CD4-positive, alpha-beta T cell (primary cell): ENCODE measurements around the gene ST6GAL1. TPM values are rescaled to one million over a fixed set of nuclear protein-coding genes. Genes with fewer than 3 reads are reported as not detected.

Source experiments
- ATAC-seq: fragments of 200-7000 bp; cut with Tn5 transposase; one replicate; pipeline ENCODE4 v1.10.0; 2022; ENCODE audit warnings: mild to moderate bottlenecking; ENCODE audit not compliant: poor library complexity
- CTCF ChIA-PET: fragments of 350-600 bp; sonication (Branson Sonifier 250); formaldehyde crosslinking; loops from one replicate; lab custom pipeline; 2021; ENCODE audit warnings: antibody characterized with exemption, inconsistent platforms; lab: Charles Lee
- POLR2A ChIA-PET: fragments of 350-600 bp; sonication (Branson Sonifier 250); formaldehyde crosslinking; loops from one replicate; lab custom pipeline; 2021; ENCODE audit warnings: antibody characterized with exemption, inconsistent platforms; lab: Charles Lee
- DNase-seq, 14 experiments: peaks; one replicate each; pipeline ENCODE4 v3.0.0-alpha.2; 2013 to 2020; ENCODE audit warnings: mixed read lengths in 2 of 14
- H3K27ac ChIP-seq, 2 donors: one replicate each; pipeline versions ENCODE4 v1.5.1 to v1.7.0; 2013; ENCODE audit warnings: low read length in 2 of 2, low read depth in 1 of 2, mild to moderate bottlenecking in 1 of 2
- H3K27me3 ChIP-seq, 2 experiments: 1 replicate in 1 of 2; 2 replicates in 1 of 2; pipeline versions ENCODE4 v1.6.1 to v1.7.0; 2013; ENCODE audit warnings: low read length in 2 of 2, control low read depth in 1 of 2, mild to moderate bottlenecking in 1 of 2, moderate library complexity in 1 of 2; ENCODE audit not compliant: insufficient read depth in 2 of 2, control insufficient read depth in 1 of 2
- H3K36me3 ChIP-seq: one replicate; pipeline ENCODE4 v1.6.1; 2013; ENCODE audit warnings: low read length, control low read depth; ENCODE audit not compliant: insufficient read depth
- H3K4me1 ChIP-seq: one replicate; pipeline ENCODE4 v1.6.1; 2013; ENCODE audit warnings: low read length, control low read depth; ENCODE audit not compliant: insufficient read depth
- H3K4me3 ChIP-seq: one replicate; pipeline ENCODE4 v1.5.1; 2013; ENCODE audit warnings: mild to moderate bottlenecking, low read length, moderate library complexity
- H3K9me3 ChIP-seq, 2 experiments: 1 replicate in 1 of 2; 2 replicates in 1 of 2; pipeline versions ENCODE4 v1.6.1 to v1.7.0; 2013; ENCODE audit warnings: low read length in 2 of 2, mild to moderate bottlenecking in 2 of 2, control low read depth in 1 of 2, moderate library complexity in 1 of 2; ENCODE audit not compliant: control insufficient read depth in 1 of 2, insufficient read depth in 1 of 2
- H3K27ac Mint-ChIP-seq: one replicate; pipeline ENCODE4 v1.8.0; 2020; ENCODE audit warnings: mixed read lengths
- H3K27me3 Mint-ChIP-seq: one replicate; pipeline ENCODE4 v1.8.0; 2021; ENCODE audit warnings: mixed read lengths
- H3K36me3 Mint-ChIP-seq: one replicate; pipeline ENCODE4 v1.8.0; 2021; ENCODE audit warnings: low read depth, mixed read lengths
- H3K4me1 Mint-ChIP-seq: one replicate; pipeline ENCODE4 v1.8.0; 2021; ENCODE audit warnings: low read depth, mixed read lengths
- H3K4me3 Mint-ChIP-seq: one replicate; pipeline ENCODE4 v1.8.0; 2020; ENCODE audit warnings: mild to moderate bottlenecking, mixed read lengths
- H3K9me3 Mint-ChIP-seq: one replicate; pipeline ENCODE4 v1.8.0; 2020; ENCODE audit warnings: mixed read lengths
- CTCF ChIP-seq: fragments of 200-600 bp; IDR thresholded peaks from one replicate; pipeline ENCODE4 v1.8.0; 2022; ENCODE audit warnings: antibody characterized with exemption, mild to moderate bottlenecking
- intact Hi-C, 2 experiments: fragments of 100-400 bp; cut with DNase I in 1 of 2; cut with micrococcal nuclease in 1 of 2; formaldehyde crosslinking; loops; one replicate each; pipeline versions ENCODE4 v1.15.1 to v1.9.0; 2023 to 2025; cut with DNase I, micrococcal nuclease
- total RNA-seq, 174 experiments: library from RNA in 2 of 174; stranded (reverse) in 2 of 174; gene quantifications; one replicate each; pipeline ENCODE4 v1.2.3 and lab custom pipeline; 2021 to 2026

The ST6GAL1 gene
- total RNA-seq, 2 experiments from 2014 or later = 27.6 to 29.1 TPM

- intact Hi-C loops = no loop called here
- peaks cover 68% of the 10 kb centered on the region for H3K36me3 Mint-ChIP-seq
These were observed 58.5 kb downstream of the ST6GAL1 start for GRCh38 chr3:186988806-186989205.

GRCh38 chr3:186989429-186989828, 59.1 kb downstream of the ST6GAL1 start:
- no peak for TF ChIP-seq CTCF
- Mint-ChIP-seq H3K4me1 (peaks cover 49% of the 10 kb centered on the region), H3K27ac (peak overlapping the region; percentile 54), H3K36me3 (peaks cover 63% of the 10 kb centered on the region), H3K9me3 (no peaks in the 10 kb centered on the region), H3K4me3 (no peak overlapping the region), H3K27me3 (no peaks in the 10 kb centered on the region)
- Histone ChIP-seq H3K4me1 (peaks cover 12% of the 10 kb centered on the region), H3K36me3 (peaks cover 65% of the 10 kb centered on the region), H3K27ac (no peak overlapping the region), H3K9me3 (no peaks in the 10 kb centered on the region), H3K4me3 (no peak overlapping the region), H3K27me3 (no peaks in the 10 kb centered on the region)
- DNase-seq (no peak), ATAC-seq (no peak)
- POLR2A ChIA-PET = interaction anchor here (0.6 to 1.2 kb wide), 3 partner anchors 10 to 58 kb away, joined by 3 read pairs; no protein-coding TSS in a partner anchor
- intact Hi-C loops = no loop called here
- CTCF ChIA-PET = interaction anchor here (0.6 to 1.3 kb wide), 3 partner anchors 38 to 350 kb away, joined by 3 to 4 read pairs (median 3); no protein-coding TSS in a partner anchor

More at GRCh38 chr3:186988806-186989205, 58.5 kb downstream of the ST6GAL1 start:
- Histone ChIP-seq H3K4me3 (no peak overlapping the region), H3K4me1 (peaks cover 12% of the 10 kb centered on the region), H3K27me3 (no peaks in the 10 kb centered on the region), H3K27ac (no peak overlapping the region), H3K36me3 (peaks cover 59% of the 10 kb centered on the region), H3K9me3 (no peaks in the 10 kb centered on the region)
- CTCF ChIA-PET = interaction anchor here (1.2 to 1.3 kb wide), 2 partner anchors 39 to 124 kb away, joined by 3 to 4 read pairs; no protein-coding TSS in a partner anchor
- Mint-ChIP-seq H3K4me3 (no peak overlapping the region), H3K4me1 (peaks cover 49% of the 10 kb centered on the region), H3K27me3 (no peaks in the 10 kb centered on the region), H3K9me3 (no peaks in the 10 kb centered on the region), H3K27ac (peak overlapping the region; percentile 54)
- DNase-seq (no peak), ATAC-seq (no peak)
- POLR2A ChIA-PET = interaction anchor here (0.8 to 1.2 kb wide), 3 partner anchors 26 to 57 kb away, joined by 3 read pairs; no protein-coding TSS in a partner anchor
- no peak for TF ChIP-seq CTCF

GRCh38 chr3:186990277-186990676, 60.0 kb downstream of the ST6GAL1 start:
- POLR2A ChIA-PET = interaction anchor here (0.6 to 0.9 kb wide), 3 partner anchors 9 to 21 kb away, joined by 3 to 6 read pairs (median 3); no protein-coding TSS in a partner anchor
- peaks cover 49% of the 10 kb centered on the region for H3K4me1 Mint-ChIP-seq
- peaks cover 12% of the 10 kb centered on the region for H3K4me1 ChIP-seq
- no peaks in the 10 kb centered on the region for H3K27me3 ChIP-seq
- H3K27ac Mint-ChIP-seq = peak overlapping the region; percentile 54
- H3K4me3 Mint-ChIP-seq = no peak overlapping the region
- no peaks in the 10 kb centered on the region for H3K9me3 ChIP-seq
- intact Hi-C loops = no loop called here
- H3K27me3 Mint-ChIP-seq = no peaks in the 10 kb centered on the region
- H3K36me3 ChIP-seq = peaks cover 63% of the 10 kb centered on the region
- TF ChIP-seq CTCF = no peak
- no peak for ATAC-seq
- H3K27ac ChIP-seq = no peak overlapping the region
- H3K9me3 Mint-ChIP-seq = no peaks in the 10 kb centered on the region
- H3K4me3 ChIP-seq = no peak overlapping the region
- DNase-seq = no peak
- CTCF ChIA-PET = no interaction called here
- peaks cover 62% of the 10 kb centered on the region for H3K36me3 Mint-ChIP-seq
